ENCODE results near the gene RPS21. TPM values are rescaled to one million over a fixed set of nuclear protein-coding genes. Genes with fewer than 3 reads are reported as not detected.

RPS21 gene
- total RNA-seq, 1 donor from 2014 or later, result 2,109 TPM

DNA sequence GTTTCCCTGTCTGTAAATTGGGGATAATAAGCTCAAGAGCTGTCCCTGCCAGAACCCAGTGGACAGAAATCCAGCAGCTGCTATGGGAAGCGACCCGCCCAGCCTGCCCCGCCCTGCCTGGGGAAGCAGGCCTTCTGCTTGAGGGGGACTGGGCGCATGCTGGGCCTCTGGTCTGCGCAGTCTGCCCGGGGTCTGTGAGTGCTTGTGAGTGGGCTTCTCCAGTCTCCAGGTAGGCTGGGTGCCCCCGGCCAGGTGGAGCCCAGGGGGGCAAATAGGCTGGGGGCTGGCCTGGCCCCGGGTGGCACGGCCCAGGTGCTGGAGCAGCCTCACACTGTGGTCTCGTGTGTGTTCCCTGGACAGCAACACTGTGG lies 41.1 kb downstream of the RPS21 start:
- DNase-seq, result no peak
- no peak overlapping the region for H3K27ac Mint-ChIP-seq
- no peaks in the 10 kb centered on the region for H3K4me1 Mint-ChIP-seq
- no peak overlapping the region for H3K4me3 Mint-ChIP-seq
- H3K36me3 Mint-ChIP-seq (ENCODE audit: low read depth), result no peaks in the 10 kb centered on the region
- no peaks in the 10 kb centered on the region for H3K9me3 Mint-ChIP-seq
- H3K27me3 Mint-ChIP-seq, result peaks cover 2% of the 10 kb centered on the region
- intact Hi-C loops (cut with micrococcal nuclease), result no loop called here

- H3K9me3 Mint-ChIP-seq, result no peaks in the 10 kb centered on the region
- H3K4me3 Mint-ChIP-seq, result no peak overlapping the region
- no peak for DNase-seq
- no peaks in the 10 kb centered on the region for H3K36me3 Mint-ChIP-seq (ENCODE audit: low read depth)
- no peak overlapping the region for H3K27ac Mint-ChIP-seq
- peaks cover 3% of the 10 kb centered on the region for H3K27me3 Mint-ChIP-seq
- intact Hi-C loops (cut with micrococcal nuclease), result no loop called here
- H3K4me1 Mint-ChIP-seq, result no peaks in the 10 kb centered on the region
Observed at GRCh38 chr20:62428396-62429295, 41.7 kb downstream of the RPS21 start.

DNA sequence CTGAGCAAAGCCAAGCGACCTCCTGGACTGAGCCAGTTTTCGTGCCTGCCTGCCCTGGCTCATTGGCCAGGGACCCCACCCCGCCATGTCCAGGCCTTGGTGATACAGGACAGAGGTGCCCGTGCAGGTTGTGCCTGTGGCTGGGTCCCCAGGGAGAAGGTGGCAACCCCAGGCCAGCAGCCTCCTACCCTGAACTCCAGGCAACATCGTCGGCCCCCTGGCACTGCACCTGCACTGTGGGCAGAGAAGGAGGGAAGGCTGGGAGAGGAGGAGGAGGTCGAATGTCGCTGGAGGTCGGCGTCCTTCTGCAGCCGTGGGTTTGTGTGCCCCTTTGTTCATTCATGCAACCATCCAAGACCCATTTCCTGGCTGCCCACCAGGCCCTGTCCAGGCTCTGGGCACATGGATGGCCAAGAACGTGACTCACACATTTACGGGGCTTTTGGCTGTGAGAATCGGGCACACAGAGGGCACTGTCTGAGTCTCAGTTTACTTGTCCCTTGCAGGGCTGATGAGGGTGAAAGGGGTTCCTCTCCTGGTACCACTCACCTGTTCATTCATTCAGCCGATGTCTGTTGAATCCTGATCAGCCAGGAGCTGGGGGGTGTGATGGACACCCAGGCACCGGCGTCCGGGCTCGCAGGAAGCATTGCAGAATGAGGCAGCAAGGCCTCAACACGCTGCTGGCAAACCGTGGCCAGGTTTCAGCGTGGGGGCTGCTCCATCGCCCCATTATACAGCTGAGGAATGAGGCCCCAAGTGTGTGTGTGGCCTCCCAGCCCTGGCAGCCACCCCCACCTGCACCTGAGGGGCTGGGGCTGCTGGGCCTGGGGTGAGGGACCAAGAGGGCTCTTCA lies 42.8 kb downstream of the RPS21 start:
- Mint-ChIP-seq H3K4me1 (no peaks in the 10 kb centered on the region), H3K4me3 (no peak overlapping the region), H3K9me3 (no peaks in the 10 kb centered on the region), H3K27ac (no peak overlapping the region), H3K27me3 (peaks cover 10% of the 10 kb centered on the region), H3K36me3 (ENCODE audit: low read depth) (no peaks in the 10 kb centered on the region)
- no peak for DNase-seq
- intact Hi-C loops (cut with micrococcal nuclease), result no loop called here

- Mint-ChIP-seq H3K27me3 (peaks cover 15% of the 10 kb centered on the region), H3K4me1 (no peaks in the 10 kb centered on the region), H3K27ac (no peak overlapping the region), H3K36me3 (ENCODE audit: low read depth) (no peaks in the 10 kb centered on the region), H3K4me3 (no peak overlapping the region), H3K9me3 (no peaks in the 10 kb centered on the region)
- intact Hi-C loops (cut with micrococcal nuclease), result no loop called here
- DNase-seq, result no peak
Observed at GRCh38 chr20:62430311-62430853, 43.5 kb downstream of the RPS21 start.

DNA sequence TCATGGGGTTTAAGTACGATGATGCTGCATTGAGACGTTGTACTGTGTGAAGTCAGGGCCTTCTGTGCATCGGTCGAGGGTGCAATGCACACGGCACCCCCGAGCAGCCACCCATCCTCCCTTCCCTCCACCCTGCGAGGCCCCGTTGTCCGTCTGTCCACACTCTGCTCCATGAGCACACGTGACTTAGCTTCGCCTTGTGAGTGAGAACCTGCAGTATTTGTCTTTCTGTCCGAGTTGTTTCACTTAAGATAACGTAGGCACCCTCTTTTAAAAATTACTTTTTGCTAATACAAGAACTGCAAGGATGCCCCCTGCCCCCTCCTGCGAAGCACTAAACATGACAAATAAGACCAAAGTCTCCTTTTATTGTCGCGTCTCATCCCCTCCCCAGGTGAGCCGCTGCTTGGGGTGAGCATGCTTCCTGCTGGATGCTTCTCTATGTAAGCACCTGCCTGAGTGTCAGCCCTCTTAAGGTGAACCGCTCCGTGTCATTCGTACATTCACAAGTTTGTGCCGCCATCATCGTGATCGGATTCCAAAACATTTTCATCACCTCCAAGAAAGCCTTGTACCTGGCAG lies 44.1 kb downstream of the RPS21 start:
- intact Hi-C loops (cut with micrococcal nuclease), result no loop called here
- no peaks in the 10 kb centered on the region for H3K36me3 Mint-ChIP-seq (ENCODE audit: low read depth)
- no peaks in the 10 kb centered on the region for H3K9me3 Mint-ChIP-seq

GRCh38 chr20:62433658-62434497 lies 47.0 kb downstream of the RPS21 start:
- no peak for DNase-seq
- Mint-ChIP-seq H3K4me3 (no peak overlapping the region), H3K36me3 (ENCODE audit: low read depth) (no peaks in the 10 kb centered on the region), H3K27me3 (peaks cover 17% of the 10 kb centered on the region), H3K9me3 (no peaks in the 10 kb centered on the region), H3K4me1 (no peaks in the 10 kb centered on the region), H3K27ac (no peak overlapping the region)
- intact Hi-C loops (cut with micrococcal nuclease), result no loop called here

More for the DNA sequence above, 44.1 kb downstream of the RPS21 start:
- H3K27me3 Mint-ChIP-seq, result peaks cover 17% of the 10 kb centered on the region
- no peak for DNase-seq
- no peak overlapping the region for H3K27ac Mint-ChIP-seq
- no peak overlapping the region for H3K4me3 Mint-ChIP-seq
- H3K4me1 Mint-ChIP-seq, result no peaks in the 10 kb centered on the region

DNA sequence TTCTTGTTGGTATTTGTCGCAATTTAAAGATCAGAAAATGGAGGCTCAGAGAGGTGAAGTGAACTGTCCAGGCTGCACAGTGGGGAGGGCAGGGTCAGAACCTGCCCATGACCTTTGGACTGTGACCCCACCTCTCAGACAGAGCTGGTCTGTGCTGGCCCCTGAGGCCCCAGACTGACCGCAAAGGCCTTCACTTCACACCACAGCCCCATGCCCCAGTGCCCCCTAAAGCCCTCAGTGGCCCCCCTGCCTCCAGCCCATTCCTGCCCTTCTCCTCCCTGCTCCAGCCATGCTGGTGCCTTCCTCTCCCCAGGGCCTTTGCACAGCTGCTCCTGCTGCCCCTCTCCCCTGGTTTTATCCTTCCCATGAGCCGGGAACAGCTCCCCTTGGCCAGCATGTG lies 49.8 kb downstream of the RPS21 start:
- intact Hi-C loops (cut with micrococcal nuclease), result no loop called here
- H3K27me3 Mint-ChIP-seq, result peaks cover 17% of the 10 kb centered on the region
- no peaks in the 10 kb centered on the region for H3K9me3 Mint-ChIP-seq

GRCh38 chr20:62437496-62437895 lies 50.6 kb downstream of the RPS21 start:
- DNase-seq, result no peak
- Mint-ChIP-seq H3K27me3 (peaks cover 17% of the 10 kb centered on the region), H3K27ac (no peak overlapping the region), H3K4me1 (no peaks in the 10 kb centered on the region), H3K9me3 (no peaks in the 10 kb centered on the region), H3K4me3 (no peak overlapping the region), H3K36me3 (ENCODE audit: low read depth) (no peaks in the 10 kb centered on the region)
- intact Hi-C loops (cut with micrococcal nuclease), result no loop called here

More for the DNA sequence above, 49.8 kb downstream of the RPS21 start:
- no peaks in the 10 kb centered on the region for H3K4me1 Mint-ChIP-seq
- no peak overlapping the region for H3K27ac Mint-ChIP-seq
- no peaks in the 10 kb centered on the region for H3K36me3 Mint-ChIP-seq (ENCODE audit: low read depth)
- H3K4me3 Mint-ChIP-seq, result no peak overlapping the region
- DNase-seq, result no peak

DNA sequence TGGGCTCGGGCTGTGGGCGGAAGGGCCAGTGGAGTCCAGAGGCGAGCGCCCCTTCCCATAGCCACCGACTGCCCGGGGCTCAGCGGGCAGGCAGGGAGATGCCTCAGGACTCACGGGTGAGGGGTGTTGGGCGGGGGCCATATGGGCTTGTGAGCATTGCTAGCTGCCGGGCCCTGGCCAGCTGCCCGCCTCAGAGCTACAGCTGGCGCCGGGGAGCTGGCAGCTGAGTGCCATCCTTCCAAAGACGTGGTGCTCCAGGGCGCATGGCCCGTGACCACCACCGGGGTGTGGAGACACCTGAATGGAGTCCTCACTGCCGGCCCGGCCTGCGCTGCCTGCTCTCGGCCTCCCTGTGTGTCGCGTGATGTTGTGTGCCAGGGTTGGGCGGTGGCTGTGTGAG lies 51.0 kb downstream of the RPS21 start:
- intact Hi-C loops (cut with micrococcal nuclease), result no loop called here
- Mint-ChIP-seq H3K9me3 (no peaks in the 10 kb centered on the region), H3K27ac (no peak overlapping the region)

More for the DNA sequence above, 51.0 kb downstream of the RPS21 start:
- H3K36me3 Mint-ChIP-seq (ENCODE audit: low read depth), result no peaks in the 10 kb centered on the region
- no peaks in the 10 kb centered on the region for H3K4me1 Mint-ChIP-seq
- H3K27me3 Mint-ChIP-seq, result peaks cover 16% of the 10 kb centered on the region
- H3K4me3 Mint-ChIP-seq, result no peak overlapping the region
- no peak for DNase-seq

Other genes starting within 250 kb of the RPS21 start
- 434 and 449 TPM in 2 replicates for gene PSMA7, start 243.7 kb upstream of the RPS21 start, total RNA-seq
- gene SS18L1, start 243.3 kb upstream of the RPS21 start, total RNA-seq, result 26.7 and 29.0 TPM in 2 replicates
- 43.0 and 44.4 TPM in 2 replicates for gene MTG2, start 204.1 kb upstream of the RPS21 start, total RNA-seq
- not detected in 2 replicates for gene HRH3, start 166.8 kb upstream of the RPS21 start, total RNA-seq
- 29.0 and 29.2 TPM in 2 replicates for gene OSBPL2, start 148.6 kb upstream of the RPS21 start, total RNA-seq
- 179 and 183 TPM in 2 replicates for gene ADRM1, start 84.1 kb upstream of the RPS21 start, total RNA-seq
- gene LAMA5, start 19.8 kb upstream of the RPS21 start, total RNA-seq, result 2.0 and 2.1 TPM in 2 replicates
- 13.1 and 13.5 TPM in 2 replicates for gene CABLES2, start 20.2 kb downstream of the RPS21 start, total RNA-seq
- gene RBBP8NL, start 40.4 kb downstream of the RPS21 start, total RNA-seq, result not detected in 2 replicates
- not detected in 2 replicates for gene GATA5, start 88.9 kb downstream of the RPS21 start, total RNA-seq

All from activated CD4-positive, alpha-beta T cell treated with anti-CD3 and anti-CD28 coated beads, Interleukin-2, amount 10 ng/mL, durations not matched to agents 24 days and 14 days (primary cell).